Tibial artery (tissue), 4 donors: Measurements from ENCODE around the gene PKNOX2.

ENCODE experiments used
- DNase-seq, 2 donors: peaks; one replicate each; pipeline ENCODE4 v3.0.0-alpha.2; 2019
- H3K27ac ChIP-seq, 2 donors: fragments of 200-600 bp; sonication (generic) in 1 of 2; 1 replicate in 1 of 2; 2 replicates in 1 of 2; pipeline ENCODE4 v1.5.1; 2018 to 2019; ENCODE audit warnings: mild to moderate bottlenecking in 1 of 2
- H3K27me3 ChIP-seq, 2 donors: fragments of 200-600 bp; sonication (generic) in 1 of 2; one replicate each; pipeline versions ENCODE4 v1.5.1 to v1.6.0; 2016 to 2019
- H3K36me3 ChIP-seq, 3 donors: fragments of 200-600 bp; sonication (generic) in 2 of 3; one replicate each; pipeline ENCODE4 v1.5.1; 2016 to 2019; ENCODE audit warnings: mild to moderate bottlenecking in 2 of 3
- H3K4me1 ChIP-seq, 4 donors: fragments of 200-600 bp; sonication (generic) in 2 of 4; 1 replicate in 3 of 4; 2 replicates in 1 of 4; pipeline ENCODE4 v1.5.1; 2016 to 2019
- H3K4me3 ChIP-seq, 2 donors: fragments of 200-600 bp; sonication (generic) in 1 of 2; 1 replicate in 1 of 2; 2 replicates in 1 of 2; pipeline ENCODE4 v1.5.1; 2018 to 2019; ENCODE audit warnings: mild to moderate bottlenecking in 2 of 2
- H3K9me3 ChIP-seq, 3 donors: fragments of 200-600 bp; sonication (generic) in 1 of 3; one replicate each; pipeline ENCODE4 v1.5.1; 2016 to 2019
- intact Hi-C: fragments of 100-400 bp; cut with DNase I; formaldehyde crosslinking; loops from one replicate; pipeline ENCODE4 v1.15.0; 2023; ENCODE audit warnings: low total_unique reads
- TF ChIP-seq, protein P1 (sequence below), 2 experiments: fragments of 200-600 bp in 1 of 2; fragments of 450-650 bp in 1 of 2; IDR thresholded peaks; one replicate each; pipeline ENCODE4 v1.5.1; 2017 to 2019; ENCODE audit warnings: antibody characterized with exemption in 2 of 2, mild to moderate bottlenecking in 1 of 2, moderate library complexity in 1 of 2

Gene PKNOX2

GRCh38 chr11:125404811-125405790 lies 240.6 kb downstream of the PKNOX2 start:
- Histone ChIP-seq H3K27ac (peak overlapping the region; percentile 15 to 28), H3K27me3 (peaks cover 0 to 2% of the 10 kb centered on the region in 2 donors), H3K4me3 (no peak overlapping the region), H3K9me3 (no peaks in the 10 kb centered on the region), H3K36me3 (no peaks in the 10 kb centered on the region), H3K4me1 (peaks cover 0 to 13% (median 9%) of the 10 kb centered on the region in 4 donors)
- peak; percentile 63 to 83 for DNase-seq
- intact Hi-C loops = loop anchor here (10.0 kb wide), 1 partner anchor 240 kb away; the partner anchor contains the start of gene PKNOX2
- TF ChIP-seq, protein P1, sequence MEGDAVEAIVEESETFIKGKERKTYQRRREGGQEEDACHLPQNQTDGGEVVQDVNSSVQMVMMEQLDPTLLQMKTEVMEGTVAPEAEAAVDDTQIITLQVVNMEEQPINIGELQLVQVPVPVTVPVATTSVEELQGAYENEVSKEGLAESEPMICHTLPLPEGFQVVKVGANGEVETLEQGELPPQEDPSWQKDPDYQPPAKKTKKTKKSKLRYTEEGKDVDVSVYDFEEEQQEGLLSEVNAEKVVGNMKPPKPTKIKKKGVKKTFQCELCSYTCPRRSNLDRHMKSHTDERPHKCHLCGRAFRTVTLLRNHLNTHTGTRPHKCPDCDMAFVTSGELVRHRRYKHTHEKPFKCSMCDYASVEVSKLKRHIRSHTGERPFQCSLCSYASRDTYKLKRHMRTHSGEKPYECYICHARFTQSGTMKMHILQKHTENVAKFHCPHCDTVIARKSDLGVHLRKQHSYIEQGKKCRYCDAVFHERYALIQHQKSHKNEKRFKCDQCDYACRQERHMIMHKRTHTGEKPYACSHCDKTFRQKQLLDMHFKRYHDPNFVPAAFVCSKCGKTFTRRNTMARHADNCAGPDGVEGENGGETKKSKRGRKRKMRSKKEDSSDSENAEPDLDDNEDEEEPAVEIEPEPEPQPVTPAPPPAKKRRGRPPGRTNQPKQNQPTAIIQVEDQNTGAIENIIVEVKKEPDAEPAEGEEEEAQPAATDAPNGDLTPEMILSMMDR (IDR thresholded peaks at IDR 0.05) = peak; percentile 94 to 99

DNA sequence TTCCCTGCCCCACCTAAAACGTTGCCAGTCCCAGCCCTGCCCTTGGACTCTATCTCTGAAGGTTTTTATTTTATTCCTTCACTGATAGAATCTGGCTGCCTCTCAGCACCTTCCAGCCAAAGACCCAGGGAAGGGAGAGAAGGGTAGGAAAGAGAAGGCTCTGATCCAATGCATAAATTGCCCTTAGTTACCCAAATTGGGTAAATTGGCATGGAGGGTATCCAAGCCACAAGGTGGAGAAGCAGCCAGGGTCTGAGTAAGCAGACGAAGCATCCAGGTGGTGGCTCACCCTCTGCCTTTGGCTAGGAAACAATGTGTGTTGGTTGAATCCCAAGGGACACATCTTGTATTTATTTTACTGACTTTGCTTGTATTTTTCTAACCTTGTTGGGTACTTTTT lies 242.5 kb downstream of the PKNOX2 start:
- no peaks in the 10 kb centered on the region for H3K9me3 ChIP-seq
- H3K27me3 ChIP-seq = peaks cover 0 to 2% of the 10 kb centered on the region in 2 donors
- no peaks in the 10 kb centered on the region for H3K36me3 ChIP-seq
- no peak for DNase-seq
- peaks cover 0 to 13% (median 9%) of the 10 kb centered on the region in 4 donors for H3K4me1 ChIP-seq
- intact Hi-C loops = loop anchor here (10.0 kb wide), 1 partner anchor 242 kb away; the partner anchor contains the start of gene PKNOX2
- no peak overlapping the region for H3K4me3 ChIP-seq
- no peak overlapping the region for H3K27ac ChIP-seq
- TF ChIP-seq, protein P1 (IDR thresholded peaks at IDR 0.05) = no peak

DNA sequence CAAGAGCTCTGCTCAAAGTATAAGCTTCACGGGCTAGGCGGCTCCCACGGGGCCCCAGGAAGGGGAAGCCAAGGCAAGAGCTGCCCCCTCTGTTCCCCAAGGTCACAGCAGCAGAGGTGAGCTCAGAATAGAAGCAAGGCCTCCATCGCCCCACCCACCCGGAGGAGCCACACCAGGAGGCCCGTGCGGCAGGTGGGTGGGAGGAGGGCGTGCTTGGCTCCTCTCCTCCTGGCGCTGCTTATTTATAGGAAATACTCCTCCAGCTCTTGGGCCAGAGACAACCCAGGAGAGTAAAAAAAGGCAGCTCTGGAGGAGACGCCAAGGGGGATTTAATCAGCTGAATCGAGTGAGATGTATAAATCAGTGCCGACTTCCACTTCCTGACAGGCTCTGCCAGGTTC lies 243.8 kb downstream of the PKNOX2 start:
- H3K27me3 ChIP-seq = peaks cover 0 to 2% of the 10 kb centered on the region in 2 donors
- H3K4me3 ChIP-seq = no peak overlapping the region
- no peaks in the 10 kb centered on the region for H3K36me3 ChIP-seq
- H3K27ac ChIP-seq = no peak overlapping the region
- TF ChIP-seq, protein P1 (IDR thresholded peaks at IDR 0.05) = no peak
- H3K4me1 ChIP-seq = peaks cover 0 to 13% (median 9%) of the 10 kb centered on the region in 4 donors
- no peaks in the 10 kb centered on the region for H3K9me3 ChIP-seq
- intact Hi-C loops = loop anchor here (10.0 kb wide), 1 partner anchor 244 kb away; the partner anchor contains the start of gene PKNOX2
- DNase-seq = no peak

DNA sequence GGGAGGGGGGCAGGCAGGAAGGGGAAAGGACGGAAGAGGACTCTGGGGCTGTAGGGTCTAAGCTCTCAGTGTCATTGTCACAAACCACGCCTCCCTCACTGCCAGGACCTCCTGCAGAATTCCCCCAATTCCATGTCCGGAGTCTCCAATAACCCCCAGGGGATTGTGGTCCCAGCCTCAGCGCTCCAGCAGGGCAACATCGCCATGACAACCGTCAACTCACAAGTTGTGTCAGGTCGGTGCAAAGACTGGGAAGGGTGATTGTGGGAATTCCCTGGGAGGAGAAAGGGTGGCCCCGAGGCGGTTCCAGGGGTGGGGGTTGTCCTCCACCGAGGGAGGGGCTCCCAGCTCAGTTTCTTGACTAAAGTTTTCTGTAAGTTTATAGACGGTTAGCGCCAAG lies 245.5 kb downstream of the PKNOX2 start:
- H3K36me3 ChIP-seq = no peaks in the 10 kb centered on the region
- DNase-seq = no peak

GRCh38 chr11:125412177-125412496 lies 247.6 kb downstream of the PKNOX2 start:
- no peak for DNase-seq
- H3K27me3 ChIP-seq = peaks cover 0 to 2% of the 10 kb centered on the region in 2 donors
- TF ChIP-seq, protein P1 (IDR thresholded peaks at IDR 0.05) = no peak
- H3K36me3 ChIP-seq = no peaks in the 10 kb centered on the region
- no peak overlapping the region for H3K4me3 ChIP-seq
- H3K4me1 ChIP-seq = no peaks in the 10 kb centered on the region
- intact Hi-C loops = no loop called here
- no peaks in the 10 kb centered on the region for H3K9me3 ChIP-seq
- H3K27ac ChIP-seq = no peak overlapping the region

More for the DNA sequence above, 245.5 kb downstream of the PKNOX2 start:
- TF ChIP-seq, protein P1 (IDR thresholded peaks at IDR 0.05) = no peak
- Histone ChIP-seq H3K27me3 (peaks cover 0 to 2% of the 10 kb centered on the region in 2 donors), H3K4me1 (peaks cover 0 to 2% (median under 1%) of the 10 kb centered on the region in 4 donors), H3K27ac (no peak overlapping the region), H3K9me3 (no peaks in the 10 kb centered on the region), H3K4me3 (no peak overlapping the region)
- intact Hi-C loops = no loop called here
